Stimulated activated CD8-positive, alpha-beta memory T cell treated with anti-CD3 and anti-CD28 coated beads, Interleukin-12 subunit alpha, Interleukin-12 subunit beta, amount 100 ng/mL, for 1 hour (primary cell): ENCODE results near the gene LYPD4.
"Not testable (repeated sequence)": the region's sequence is repeated elsewhere in the genome, so short reads cannot be mapped to it uniquely, and the experiment has no call there.

ENCODE experiments used
- DNase-seq: peaks from one replicate; pipeline ENCODE4 v3.0.0-alpha.2; 2020; ENCODE audit warnings: low read depth

LYPD4 gene

DNA sequence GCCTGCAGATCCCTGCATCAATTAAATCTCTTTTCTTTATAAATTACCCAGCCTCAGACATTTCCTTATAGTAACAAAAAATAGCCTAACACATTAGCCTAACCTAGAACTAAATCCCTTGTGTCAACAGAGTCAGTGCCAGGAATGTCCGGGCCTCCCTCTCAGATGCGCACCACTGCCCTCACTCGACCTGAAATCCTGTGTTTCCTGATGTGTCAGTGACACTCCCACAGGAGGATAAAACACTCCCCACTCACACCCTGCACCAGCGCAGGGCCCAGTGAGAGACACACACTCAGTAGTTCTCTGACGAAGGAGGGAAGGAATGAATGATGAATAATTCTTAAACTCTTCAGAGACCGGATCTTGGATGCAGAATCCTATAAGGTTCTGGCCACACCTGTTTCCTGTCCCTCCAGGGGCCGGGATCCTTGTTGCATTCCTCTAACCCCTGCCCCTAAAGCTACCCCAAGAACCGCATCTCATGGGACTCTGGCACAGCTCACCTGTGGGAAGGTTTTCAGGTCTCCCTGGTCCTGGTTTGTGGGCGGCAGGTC lies 45.0 kb downstream of the LYPD4 start:
- no peak for DNase-seq

DNA sequence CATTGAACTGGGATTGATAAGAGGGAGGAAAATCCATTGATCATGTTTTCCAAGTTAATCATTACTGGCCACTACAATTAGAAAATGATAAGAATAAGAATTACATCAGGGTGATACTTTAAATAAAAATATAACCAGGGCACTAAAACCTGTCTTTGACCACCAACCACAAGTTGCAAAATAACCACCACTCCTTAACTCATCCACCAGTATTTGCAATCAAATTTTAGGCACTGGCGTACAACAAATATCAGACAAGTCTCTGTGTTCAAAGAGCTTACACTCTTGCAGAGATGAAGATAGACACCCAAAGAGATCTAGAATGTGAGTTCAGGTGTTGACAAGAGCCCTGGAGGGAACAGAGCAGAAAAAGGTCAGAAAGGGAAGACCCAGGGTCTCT lies 47.6 kb downstream of the LYPD4 start:
- DNase-seq: no peak

- no peak for DNase-seq
Observed at GRCh38 chr19:41796362-41796761, 48.1 kb downstream of the LYPD4 start, which contains the start of gene CEACAM3. TSS of gene CEACAM3 (plus strand) at chr19:41796587. CDS start at chr19:41796678, 91 bp downstream.

DNA sequence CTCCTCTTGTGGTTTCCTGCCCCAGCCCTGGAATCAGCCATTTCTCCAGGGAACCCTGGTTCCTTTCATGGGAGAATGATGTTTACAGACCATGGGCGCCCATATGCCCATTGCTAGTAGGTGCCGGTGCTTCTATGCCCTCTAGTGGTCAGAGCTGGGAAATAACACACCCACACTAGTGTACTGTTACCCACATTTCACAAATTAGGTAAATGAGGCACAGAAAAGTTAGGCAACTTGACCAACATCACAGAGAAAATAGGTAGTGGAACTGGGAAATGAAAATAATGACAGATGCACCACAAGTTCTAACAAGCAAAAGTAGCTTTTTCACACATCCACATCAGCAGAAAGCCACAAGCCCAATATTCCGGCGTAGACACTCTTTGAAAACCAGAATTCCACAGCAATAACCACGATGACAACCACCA lies 49.4 kb downstream of the LYPD4 start:
- peak; percentile 35 for DNase-seq

DNA sequence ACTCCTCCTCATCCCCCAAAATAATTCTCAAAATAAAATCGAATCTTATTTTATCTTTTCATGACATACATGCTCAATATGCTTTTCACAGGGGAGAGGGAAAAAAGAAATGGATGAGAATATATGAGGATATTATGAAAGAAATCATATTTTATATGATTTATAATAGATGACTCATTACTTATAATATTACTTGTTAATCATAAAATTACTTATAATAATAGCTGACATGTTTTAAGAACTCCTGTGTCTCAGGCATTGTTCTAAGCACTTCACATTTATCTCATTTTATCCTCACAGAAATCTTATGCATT lies 51.1 kb downstream of the LYPD4 start:
- DNase-seq: no peak

GRCh38 chr19:41792513-41793413 lies 51.7 kb downstream of the LYPD4 start:
- peak; percentile 16 for DNase-seq

DNA sequence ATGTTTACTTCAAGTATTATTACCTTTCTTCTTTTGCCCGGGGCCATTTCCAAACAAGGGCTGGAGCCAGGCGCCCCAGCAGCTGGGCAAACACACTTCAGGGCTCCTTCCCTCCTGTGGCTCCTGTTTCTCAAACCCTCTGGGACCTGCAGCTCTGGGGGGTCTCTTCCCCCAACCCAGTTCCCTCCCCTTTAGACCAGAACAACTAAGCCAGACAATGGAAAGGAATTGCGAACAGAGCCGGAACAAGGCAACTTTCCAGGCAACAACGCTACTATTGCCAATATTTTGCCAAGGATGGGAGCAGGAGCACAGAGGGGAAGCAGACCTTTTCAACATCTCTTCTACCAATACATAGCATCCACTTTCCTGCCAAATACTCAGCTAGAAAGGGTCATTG lies 55.4 kb downstream of the LYPD4 start:
- DNase-seq: not testable (repeated sequence)

- not testable (repeated sequence) for DNase-seq
Observed at GRCh38 chr19:41788518-41788917, 56.0 kb downstream of the LYPD4 start.
